IMR-90 (cell line): ENCODE data around the gene TECTB. TPM values are rescaled to one million over a fixed set of nuclear protein-coding genes. Genes with fewer than 3 reads are reported as not detected.

ENCODE experiments used
- ATAC-seq: fragments of 200-7000 bp; cut with Tn5 transposase; 2 replicates; pipeline ENCODE4 v1.9.1; 2020; ENCODE audit warnings: low read depth, mild to moderate bottlenecking, moderate library complexity
- BruUV-seq: library from RNA; stranded (reverse); fragments of 400-500 nt; replicated peaks from 2 replicates; lab custom pipeline; 2021; lab: Mats Ljungman, UMichigan
- CTCF ChIA-PET: fragments of 300-600 bp; formaldehyde crosslinking; extraction: SDS; loops from one replicate; lab custom pipeline; 2021; ENCODE audit warnings: antibody characterized with exemption; lab: Yijun Ruan, JAX
- POLR2A ChIA-PET: fragments of 300-600 bp; sonication (Branson Sonifier 250); formaldehyde crosslinking; loops from one replicate; lab custom pipeline; 2022; ENCODE audit warnings: antibody characterized with exemption; ENCODE audit not compliant: unreplicated experiment; lab: Charles Lee
- DNase-seq: peaks from one replicate; pipeline ENCODE4 v3.0.0; 2013
- H2AFZ ChIP-seq: replicated peaks from 2 replicates; pipeline ENCODE3; 2013; ENCODE audit warnings: low read length, mild to moderate bottlenecking; ENCODE audit not compliant: poor library complexity
- H2AK5ac ChIP-seq: 2 replicates; pipeline ENCODE4 v1.6.1; 2013; ENCODE audit warnings: low read depth, low read length, inconsistent platforms
- H2AK9ac ChIP-seq: replicated peaks from 2 replicates; pipeline ENCODE3; 2013; ENCODE audit warnings: mild to moderate bottlenecking, low read depth, low read length, moderate library complexity; ENCODE audit not compliant: poor library complexity
- H2BK120ac ChIP-seq: 2 replicates; pipeline ENCODE4 v1.6.1; 2013; ENCODE audit warnings: low read depth, low read length, inconsistent platforms
- H2BK15ac ChIP-seq: 3 replicates; pipeline ENCODE4 v1.6.1; 2013; ENCODE audit warnings: low read depth, low read length, inconsistent platforms
- H2BK20ac ChIP-seq: 2 replicates; pipeline ENCODE4 v1.6.1; 2013; ENCODE audit warnings: low read depth, mild to moderate bottlenecking, inconsistent platforms, low read length, moderate library complexity
- H2BK5ac ChIP-seq: 2 replicates; pipeline ENCODE4 v1.6.1; 2013; ENCODE audit warnings: mild to moderate bottlenecking, low read depth, low read length, inconsistent platforms; ENCODE audit not compliant: poor library complexity, severe bottlenecking
- H3K14ac ChIP-seq: replicated peaks from 2 replicates; pipeline ENCODE4 v1.6.1; 2013; ENCODE audit warnings: low read depth, low read length, inconsistent platforms
- H3K18ac ChIP-seq: 2 replicates; pipeline ENCODE4 v1.6.1; 2013; ENCODE audit warnings: low read depth, low read length, control low read depth
- H3K23ac ChIP-seq: 2 replicates; pipeline ENCODE4 v1.6.1; 2013; ENCODE audit warnings: low read depth, low read length, inconsistent platforms
- H3K27ac ChIP-seq: 2 replicates; pipeline ENCODE4 v1.5.1; 2013; ENCODE audit warnings: mild to moderate bottlenecking, control low read depth, low read length; ENCODE audit not compliant: insufficient read depth
- H3K27me3 ChIP-seq: 2 replicates; pipeline ENCODE4 v1.6.1; 2013; ENCODE audit warnings: low read length; ENCODE audit not compliant: control insufficient read depth, insufficient read depth
- H3K36me3 ChIP-seq: 2 replicates; pipeline ENCODE4 v1.6.1; 2013; ENCODE audit warnings: low read length, mixed read lengths; ENCODE audit not compliant: control insufficient read depth, insufficient read depth
- H3K4ac ChIP-seq: 2 replicates; pipeline ENCODE4 v1.6.1; 2013; ENCODE audit warnings: low read depth, low read length, inconsistent platforms
- H3K4me1 ChIP-seq: 2 replicates; pipeline ENCODE4 v1.6.1; 2013; ENCODE audit warnings: low read length, mixed read lengths; ENCODE audit not compliant: control insufficient read depth, insufficient read depth
- H3K4me2 ChIP-seq: 2 replicates; pipeline ENCODE4 v1.6.1; 2013; ENCODE audit warnings: low read depth, mild to moderate bottlenecking, control low read depth, low read length, moderate library complexity
- H3K4me3 ChIP-seq: 2 replicates; pipeline ENCODE4 v1.5.1; 2013; ENCODE audit warnings: low read depth, mild to moderate bottlenecking, control low read depth, low read length, moderate library complexity; ENCODE audit not compliant: insufficient read depth
- H3K56ac ChIP-seq: 2 replicates; pipeline ENCODE4 v1.6.1; 2013; ENCODE audit warnings: low read length, inconsistent platforms; ENCODE audit not compliant: insufficient read depth; ENCODE audit errors: extremely low read depth
- H3K79me1 ChIP-seq, 2 experiments: 2 replicates each; pipeline ENCODE4 v1.6.1; 2013; ENCODE audit warnings: low read length in 2 of 2, inconsistent platforms in 1 of 2, low read depth in 1 of 2
- H3K9ac ChIP-seq: 2 replicates; pipeline ENCODE4 v1.6.1; 2013; ENCODE audit warnings: low read depth, low read length, control low read depth
- H3K9me1 ChIP-seq: 2 replicates; pipeline ENCODE4 v1.6.1; 2013; ENCODE audit warnings: low read length, inconsistent platforms; ENCODE audit not compliant: insufficient read depth
- H3K9me3 ChIP-seq: 2 replicates; pipeline ENCODE4 v1.6.1; 2013; ENCODE audit warnings: low read length; ENCODE audit not compliant: control insufficient read depth, insufficient read depth
- H4K20me1 ChIP-seq: 2 replicates; pipeline ENCODE4 v1.6.1; 2013; ENCODE audit warnings: low read length, inconsistent platforms; ENCODE audit not compliant: insufficient read depth
- H4K5ac ChIP-seq: 2 replicates; pipeline ENCODE4 v1.6.1; 2013; ENCODE audit warnings: mild to moderate bottlenecking, low read depth, low read length, control low read depth
- H4K8ac ChIP-seq, 2 experiments: 2 replicates each; pipeline ENCODE4 v1.6.1; 2013; ENCODE audit warnings: low read depth in 2 of 2, low read length in 2 of 2, control low read depth in 1 of 2, inconsistent platforms in 1 of 2
- H4K91ac ChIP-seq: 2 replicates; pipeline ENCODE4 v1.6.1; 2013; ENCODE audit warnings: low read depth, low read length, inconsistent platforms; ENCODE audit not compliant: insufficient read depth
- FOS ChIP-seq: fragments of 150-350 bp; IDR thresholded peaks from 2 replicates; pipeline ENCODE4 v1.6.1; 2016; ENCODE audit warnings: low read depth, low read length
- NFE2L2 ChIP-seq: fragments of 150-350 bp; IDR thresholded peaks from 2 replicates; pipeline ENCODE4 v1.6.1; 2016; ENCODE audit warnings: low read depth, mild to moderate bottlenecking, low read length
- RCOR1 ChIP-seq: IDR thresholded peaks from 2 replicates; pipeline ENCODE4 v1.6.1; 2012; ENCODE audit warnings: mild to moderate bottlenecking, low read length, improper control_type of control experiment; ENCODE audit not compliant: insufficient replicate concordance
- RFX5 ChIP-seq: IDR thresholded peaks from 2 replicates; pipeline ENCODE4 v1.8.0; 2012; ENCODE audit warnings: low read depth, mild to moderate bottlenecking, low read length, moderate library complexity
- SMC3 ChIP-seq: fragments of 150-350 bp; IDR thresholded peaks from 2 replicates; pipeline ENCODE4 v1.6.1; 2016; ENCODE audit warnings: low read depth, mild to moderate bottlenecking, antibody characterized with exemption, low read length, moderate library complexity
- WGBS, 2 experiments: methylation state at CpG; one replicate each; pipeline versions ENCODE4 v1.1.5 to v1.1.7; 2013; ENCODE audit warnings: missing lambda C conversion rate in 2 of 2; ENCODE audit not compliant: insufficient read length in 1 of 2; ENCODE audit errors: extremely low coverage in 2 of 2; 5-methylcytosine and 5-hydroxymethylcytosine counted together
- dilution Hi-C: fragments of 300-500 bp; cut with HindIII; formaldehyde crosslinking; loops from one replicate; pipeline ENCODE4 v1.14.3; 2018; ENCODE audit warnings: low sequenced_read_pairs; ENCODE audit not compliant: unreplicated experiment
- in situ Hi-C: fragments of 300-500 bp; cut with MboI; formaldehyde crosslinking; loops from 3 replicates; pipeline ENCODE4 v1.14.3; 2019; ENCODE audit warnings: low sequenced_read_pairs, inconsistent platforms, mixed read lengths
- intact Hi-C: fragments of 100-400 bp; cut with micrococcal nuclease; formaldehyde crosslinking; loops from 2 replicates; pipeline ENCODE4 v1.10.0; 2022
- polyA plus RNA-seq, 3 experiments: library from polyadenylated mRNA; depleted of rRNA; stranded (reverse); fragments of >200 nt; gene quantifications; 2 replicates each; pipeline ENCODE4 v1.2.3, GENCODE V29; 2012; ENCODE audit warnings: low replicate concordance in 1 of 3
- total RNA-seq: library from RNA; depleted of rRNA; stranded (reverse); fragments of >200 nt; gene quantifications from 2 replicates; pipeline ENCODE4 v1.2.3, GENCODE V29; 2012
- TF ChIP-seq, protein P1 (sequence below): fragments of 150-350 bp; IDR thresholded peaks from 2 replicates; pipeline ENCODE4 v1.6.1; 2016; ENCODE audit warnings: low read depth, mild to moderate bottlenecking, low read length, moderate library complexity, borderline replicate concordance

Gene TECTB
- total and polyA plus RNA-seq, 2 of the 4 experiments (the other 2 are of a cell fraction): not detected

GRCh38 chr10:112240441-112240840 is 42.8 kb upstream of the TECTB start:
- Histone ChIP-seq H2AFZ (no peak overlapping the region), H4K8ac (no peak overlapping the region), H2AK5ac (no peak overlapping the region), H3K9ac (no peak overlapping the region), H4K91ac (no peak overlapping the region), H3K9me3 (peaks cover 10% of the 10 kb centered on the region), H2BK20ac (no peak overlapping the region), H3K79me1 (no peaks in the 10 kb centered on the region), H3K4me3 (no peak overlapping the region), H3K4ac (no peak overlapping the region), H3K9me1 (no peaks in the 10 kb centered on the region), H3K14ac (no peak overlapping the region), H3K36me3 (no peaks in the 10 kb centered on the region), H2BK15ac (no peak overlapping the region), H2BK5ac (no peak overlapping the region), H3K27ac (no peak overlapping the region), H3K23ac (no peak overlapping the region), H3K4me1 (peaks cover 2% of the 10 kb centered on the region; the same call in 1 of the 2 replicates), H3K4me2 (no peak overlapping the region), H4K20me1 (no peaks in the 10 kb centered on the region), H2AK9ac (no peak overlapping the region), H3K27me3 (no peaks in the 10 kb centered on the region), H2BK120ac (no peak overlapping the region), H3K56ac (no peak overlapping the region), H4K5ac (no peak overlapping the region), H3K18ac (no peak overlapping the region)
- dilution Hi-C loops (no loop called here), in situ Hi-C loops (no loop called here), intact Hi-C loops (no loop called here)
- ATAC-seq: no peak
- no peak for DNase-seq
- 90% methylated on average over 7 of the region's 13 CpGs; no CpG with 5 or more reads in 1 of the 2 experiments for WGBS, 2 experiments
- no TSS peak for BruUV-seq
- ChIA-PET POLR2A (no interaction called here), CTCF (no interaction called here)
- TF ChIP-seq, protein P1, sequence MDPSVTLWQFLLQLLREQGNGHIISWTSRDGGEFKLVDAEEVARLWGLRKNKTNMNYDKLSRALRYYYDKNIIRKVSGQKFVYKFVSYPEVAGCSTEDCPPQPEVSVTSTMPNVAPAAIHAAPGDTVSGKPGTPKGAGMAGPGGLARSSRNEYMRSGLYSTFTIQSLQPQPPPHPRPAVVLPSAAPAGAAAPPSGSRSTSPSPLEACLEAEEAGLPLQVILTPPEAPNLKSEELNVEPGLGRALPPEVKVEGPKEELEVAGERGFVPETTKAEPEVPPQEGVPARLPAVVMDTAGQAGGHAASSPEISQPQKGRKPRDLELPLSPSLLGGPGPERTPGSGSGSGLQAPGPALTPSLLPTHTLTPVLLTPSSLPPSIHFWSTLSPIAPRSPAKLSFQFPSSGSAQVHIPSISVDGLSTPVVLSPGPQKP: no peak
- no peak for TF ChIP-seq RFX5
- TF ChIP-seq NFE2L2: no peak
- no peak for TF ChIP-seq RCOR1
- TF ChIP-seq FOS: no peak
- TF ChIP-seq SMC3: no peak
